Stomach smooth muscle (tissue), 2 donors: ENCODE data around the gene ROBO2.

Experiments
- H3K27ac ChIP-seq: one replicate; pipeline ENCODE4 v1.7.0; 2013; ENCODE audit warnings: mild to moderate bottlenecking, low read length, inconsistent platforms
- H3K27me3 ChIP-seq, 2 donors: one replicate each; pipeline ENCODE4 v1.7.0; 2013; ENCODE audit warnings: low read length in 2 of 2; ENCODE audit not compliant: insufficient read depth in 2 of 2, control insufficient read depth in 1 of 2
- H3K36me3 ChIP-seq, 2 donors: one replicate each; pipeline ENCODE4 v1.7.0; 2013; ENCODE audit warnings: low read length in 2 of 2; ENCODE audit not compliant: control insufficient read depth in 2 of 2, insufficient read depth in 2 of 2
- H3K4me1 ChIP-seq: one replicate; pipeline ENCODE4 v1.7.0; 2013; ENCODE audit warnings: low read length; ENCODE audit not compliant: control insufficient read depth, insufficient read depth
- H3K4me3 ChIP-seq, 2 donors: one replicate each; pipeline ENCODE4 v1.7.0; 2013; ENCODE audit warnings: low read length in 2 of 2
- H3K9ac ChIP-seq, 2 donors: one replicate each; pipeline ENCODE4 v1.7.0; 2013; ENCODE audit warnings: low read length in 2 of 2, mild to moderate bottlenecking in 1 of 2
- H3K9me3 ChIP-seq, 2 donors: one replicate each; pipeline ENCODE4 v1.7.0; 2013; ENCODE audit warnings: low read length in 2 of 2; ENCODE audit not compliant: control insufficient read depth in 2 of 2
- donor health status: healthy.
- donor health status: Pancreatic carcinoma.

ROBO2 gene

DNA sequence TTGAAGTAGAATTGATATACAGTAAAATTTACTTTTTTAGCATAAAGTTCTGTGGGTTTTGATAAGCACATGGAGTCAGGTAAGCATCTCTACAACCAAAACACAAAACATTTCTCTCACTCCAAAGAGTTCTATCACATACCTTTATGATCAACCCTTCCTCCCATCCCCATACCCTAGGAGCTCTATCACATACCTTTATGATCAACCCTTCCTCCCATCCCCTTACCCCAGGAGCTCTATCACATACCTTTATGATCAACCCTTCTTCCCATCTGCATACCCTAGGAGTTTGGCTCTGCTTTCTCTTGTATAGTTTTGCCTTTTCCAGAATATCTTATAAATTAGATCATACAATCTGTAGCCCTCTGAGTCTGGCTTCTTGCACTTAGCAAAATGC lies 315.1 kb downstream of the ROBO2 start:
- H3K36me3 ChIP-seq = no peaks in the 10 kb centered on the region
- H3K27ac ChIP-seq = no peak overlapping the region
- no peak overlapping the region for H3K9ac ChIP-seq

GRCh38 chr3:77362936-77363335 lies 323.0 kb downstream of the ROBO2 start:
- H3K36me3 ChIP-seq = no peaks in the 10 kb centered on the region
- no peaks in the 10 kb centered on the region for H3K27me3 ChIP-seq
- no peak overlapping the region for H3K9ac ChIP-seq
- H3K4me1 ChIP-seq = no peaks in the 10 kb centered on the region
- no peaks in the 10 kb centered on the region for H3K9me3 ChIP-seq
- H3K4me3 ChIP-seq = no peak overlapping the region
- no peak overlapping the region for H3K27ac ChIP-seq

More for the DNA sequence above, 315.1 kb downstream of the ROBO2 start:
- no peaks in the 10 kb centered on the region for H3K27me3 ChIP-seq
- H3K4me3 ChIP-seq = no peak overlapping the region
- no peaks in the 10 kb centered on the region for H3K4me1 ChIP-seq
- H3K9me3 ChIP-seq = no peaks in the 10 kb centered on the region

- no peak overlapping the region for H3K27ac ChIP-seq
- no peaks in the 10 kb centered on the region for H3K27me3 ChIP-seq
- H3K4me1 ChIP-seq = no peaks in the 10 kb centered on the region
- H3K4me3 ChIP-seq = no peak overlapping the region
- H3K9me3 ChIP-seq = no peaks in the 10 kb centered on the region
- no peaks in the 10 kb centered on the region for H3K36me3 ChIP-seq
- no peak overlapping the region for H3K9ac ChIP-seq
Measured at GRCh38 chr3:77365152-77365551, 325.3 kb downstream of the ROBO2 start.

DNA sequence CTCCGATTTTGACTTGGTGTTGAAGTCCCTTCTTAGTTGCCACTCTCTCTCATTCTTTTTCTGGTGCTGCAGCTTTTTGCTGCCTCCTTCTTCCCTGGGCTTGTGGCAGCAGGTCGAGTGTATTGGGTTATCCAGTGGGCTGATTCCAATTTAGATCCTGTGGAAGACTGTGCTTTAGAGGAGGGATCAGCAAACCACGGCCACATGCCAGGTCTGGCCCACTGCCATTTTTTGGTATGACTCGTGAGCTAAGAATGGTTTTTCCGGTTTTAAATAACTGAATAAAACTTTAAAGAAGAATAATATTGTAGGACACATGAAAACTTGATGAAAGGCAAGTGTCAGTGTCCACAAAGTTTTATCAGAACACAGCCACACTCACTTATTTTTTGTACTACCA lies 330.5 kb downstream of the ROBO2 start:
- Histone ChIP-seq H3K27me3 (no peaks in the 10 kb centered on the region), H3K4me3 (no peak overlapping the region), H3K9ac (no peak overlapping the region), H3K4me1 (no peaks in the 10 kb centered on the region), H3K27ac (no peak overlapping the region), H3K9me3 (no peaks in the 10 kb centered on the region), H3K36me3 (no peaks in the 10 kb centered on the region)

- Histone ChIP-seq H3K27ac (no peak overlapping the region), H3K27me3 (no peaks in the 10 kb centered on the region), H3K9me3 (no peaks in the 10 kb centered on the region), H3K4me1 (no peaks in the 10 kb centered on the region), H3K36me3 (no peaks in the 10 kb centered on the region), H3K9ac (no peak overlapping the region), H3K4me3 (no peak overlapping the region)
Measured at GRCh38 chr3:77372018-77372417, 332.1 kb downstream of the ROBO2 start.

DNA sequence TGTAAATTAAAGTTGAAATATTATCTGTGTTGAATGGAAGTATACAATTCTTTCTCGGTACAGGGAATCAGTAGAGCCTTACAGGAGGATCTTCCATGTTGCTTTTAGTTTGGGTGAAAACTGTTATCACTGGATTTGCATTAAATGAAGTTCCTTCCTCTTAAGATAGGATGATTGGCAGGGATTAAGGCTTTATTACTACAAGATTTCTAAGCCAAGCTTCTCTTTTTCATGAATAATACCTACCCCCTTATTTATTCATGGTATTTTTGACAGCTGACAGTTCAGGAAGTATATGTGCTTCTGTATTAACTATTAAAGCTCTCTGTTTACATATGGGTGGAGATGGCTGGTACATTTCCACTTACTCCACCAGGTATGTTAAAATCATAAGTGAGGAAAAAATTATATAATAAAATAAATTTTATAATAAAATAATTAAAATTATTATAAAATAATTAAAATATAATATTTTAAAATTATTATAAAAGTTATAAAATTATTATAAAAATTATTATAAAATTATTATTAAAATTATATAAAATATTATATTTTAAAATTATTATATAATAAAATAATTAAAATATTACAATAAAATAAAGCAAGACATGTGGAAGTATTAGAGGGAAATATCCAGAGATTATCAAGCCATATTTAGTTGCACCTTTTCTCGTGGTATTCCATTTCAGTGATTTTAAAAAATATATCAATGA lies 332.9 kb downstream of the ROBO2 start:
- Histone ChIP-seq H3K4me1 (no peaks in the 10 kb centered on the region), H3K27ac (no peak overlapping the region), H3K4me3 (no peak overlapping the region), H3K27me3 (no peaks in the 10 kb centered on the region), H3K9ac (no peak overlapping the region), H3K36me3 (no peaks in the 10 kb centered on the region), H3K9me3 (no peaks in the 10 kb centered on the region)

GRCh38 chr3:77373619-77374018 lies 333.7 kb downstream of the ROBO2 start:
- Histone ChIP-seq H3K4me3 (no peak overlapping the region), H3K36me3 (no peaks in the 10 kb centered on the region), H3K4me1 (no peaks in the 10 kb centered on the region), H3K27ac (no peak overlapping the region), H3K9me3 (no peaks in the 10 kb centered on the region), H3K9ac (no peak overlapping the region), H3K27me3 (no peaks in the 10 kb centered on the region)

- Histone ChIP-seq H3K4me3 (no peak overlapping the region), H3K9ac (no peak overlapping the region)
Measured at GRCh38 chr3:77376511-77376910, 336.6 kb downstream of the ROBO2 start.

DNA sequence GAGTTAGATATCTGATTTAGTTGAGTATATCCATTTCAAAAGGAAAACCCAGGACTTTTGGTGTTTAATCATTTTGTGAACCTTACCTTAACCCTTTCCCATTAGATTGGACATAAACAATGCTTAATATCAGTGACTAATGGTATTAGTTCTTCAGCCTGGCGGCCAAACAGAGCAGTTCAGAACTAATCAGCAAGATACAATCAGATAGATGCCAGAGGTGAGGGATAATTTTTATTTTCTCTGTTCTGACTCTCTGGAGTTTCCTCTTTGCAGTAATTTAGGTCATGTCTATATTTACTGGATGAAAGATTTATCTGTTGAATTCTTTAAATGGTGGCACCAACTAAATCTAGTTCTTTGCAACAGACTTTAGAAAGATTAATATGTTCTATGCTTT lies 337.8 kb downstream of the ROBO2 start:
- Histone ChIP-seq H3K9ac (no peak overlapping the region), H3K9me3 (no peaks in the 10 kb centered on the region), H3K4me3 (no peak overlapping the region), H3K36me3 (no peaks in the 10 kb centered on the region), H3K27me3 (no peaks in the 10 kb centered on the region), H3K4me1 (no peaks in the 10 kb centered on the region), H3K27ac (no peak overlapping the region)

More at GRCh38 chr3:77376511-77376910, 336.6 kb downstream of the ROBO2 start:
- Histone ChIP-seq H3K36me3 (no peaks in the 10 kb centered on the region), H3K27ac (no peak overlapping the region), H3K4me1 (no peaks in the 10 kb centered on the region), H3K27me3 (no peaks in the 10 kb centered on the region), H3K9me3 (no peaks in the 10 kb centered on the region)

GRCh38 chr3:77380136-77380535 lies 340.2 kb downstream of the ROBO2 start:
- Histone ChIP-seq H3K9me3 (no peaks in the 10 kb centered on the region), H3K9ac (no peak overlapping the region)

DNA sequence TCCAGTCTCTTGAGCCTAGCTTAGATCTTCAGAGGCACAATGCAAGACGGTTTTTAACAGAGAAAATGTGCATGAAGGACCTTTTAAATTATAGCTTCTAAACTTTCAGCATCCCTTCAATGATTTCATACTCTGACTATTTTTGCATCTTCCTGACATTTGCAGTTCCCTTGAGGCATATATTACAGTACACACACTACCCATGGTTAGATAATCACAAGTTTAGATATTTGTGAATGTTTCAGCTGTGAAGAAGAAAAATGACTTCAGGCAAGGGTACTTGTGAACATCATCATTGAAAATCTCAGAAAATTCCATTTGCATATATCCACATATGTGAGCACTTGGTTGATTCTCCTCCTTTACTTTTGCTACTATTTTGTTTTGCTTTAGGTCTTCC lies 341.5 kb downstream of the ROBO2 start:
- Histone ChIP-seq H3K27ac (no peak overlapping the region), H3K9me3 (no peaks in the 10 kb centered on the region), H3K27me3 (no peaks in the 10 kb centered on the region), H3K36me3 (no peaks in the 10 kb centered on the region), H3K9ac (no peak overlapping the region), H3K4me1 (no peaks in the 10 kb centered on the region), H3K4me3 (no peak overlapping the region)

More at GRCh38 chr3:77380136-77380535, 340.2 kb downstream of the ROBO2 start:
- Histone ChIP-seq H3K27ac (no peak overlapping the region), H3K4me1 (no peaks in the 10 kb centered on the region), H3K27me3 (no peaks in the 10 kb centered on the region), H3K36me3 (no peaks in the 10 kb centered on the region), H3K4me3 (no peak overlapping the region)
